HuH-7 (cell line): ENCODE results near the gene MTOR.
"Not testable (repeated sequence)": the region's sequence is repeated elsewhere in the genome, so short reads cannot be mapped to it uniquely, and the experiment has no call there.

ENCODE experiments used
- DNase-seq: peaks from one replicate; pipeline ENCODE4 v3.0.0; 2011; ENCODE audit warnings: low spot score

Gene MTOR

DNA sequence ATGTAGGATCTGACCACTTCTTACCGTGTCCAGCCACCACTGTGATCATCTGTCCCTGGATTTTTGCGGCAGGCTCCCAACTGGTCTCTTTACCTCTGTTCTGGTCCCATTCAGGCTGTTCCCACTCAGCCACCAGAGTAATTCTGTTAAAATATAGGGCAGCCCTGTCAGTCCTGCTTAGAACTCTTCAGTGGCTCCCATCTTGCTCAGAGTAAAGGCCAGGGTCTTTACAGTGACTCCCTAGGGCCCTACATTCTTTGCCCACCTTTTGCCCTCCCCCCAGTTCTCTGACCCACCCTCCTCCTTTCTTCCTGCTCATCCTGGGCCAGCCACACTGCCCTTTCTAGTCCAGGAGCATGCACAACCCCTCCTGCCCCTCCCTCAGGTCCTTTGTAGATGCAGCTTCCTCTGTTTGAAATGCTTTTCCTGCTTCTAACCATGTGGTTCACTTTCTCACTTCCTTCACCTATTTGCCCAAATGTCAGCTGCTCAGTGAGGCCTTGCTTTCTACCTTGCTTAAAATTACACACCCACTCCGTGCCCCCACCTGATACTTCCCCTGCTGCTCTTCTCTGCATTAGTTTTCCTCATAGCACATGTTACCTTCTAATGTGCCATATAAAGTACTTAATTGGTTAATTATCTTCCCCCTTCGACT lies 18.5 kb upstream of the MTOR start:
- no peak for DNase-seq

DNA sequence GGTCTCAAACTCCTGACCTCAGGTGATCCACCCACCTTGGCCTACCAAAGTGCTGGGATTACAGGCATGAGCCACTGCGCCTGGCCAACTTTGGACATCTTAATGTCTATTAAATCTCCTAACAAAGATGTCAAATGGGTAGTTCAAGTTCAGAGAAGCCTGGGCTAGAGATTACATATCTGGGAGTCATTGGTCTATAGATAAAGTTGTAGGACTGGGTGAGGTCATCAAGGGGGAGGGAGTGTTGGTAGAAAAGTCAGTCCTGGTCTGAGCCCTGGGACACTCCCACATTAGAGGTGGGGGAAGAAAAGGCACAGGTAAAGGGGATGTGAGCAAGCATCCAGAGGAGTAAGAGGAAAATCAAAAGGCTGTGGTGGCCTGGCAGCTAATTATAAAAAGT lies 17.3 kb upstream of the MTOR start:
- DNase-seq: no peak

- DNase-seq: no peak
Measured at GRCh38 chr1:11279152-11279551, 16.8 kb upstream of the MTOR start.

DNA sequence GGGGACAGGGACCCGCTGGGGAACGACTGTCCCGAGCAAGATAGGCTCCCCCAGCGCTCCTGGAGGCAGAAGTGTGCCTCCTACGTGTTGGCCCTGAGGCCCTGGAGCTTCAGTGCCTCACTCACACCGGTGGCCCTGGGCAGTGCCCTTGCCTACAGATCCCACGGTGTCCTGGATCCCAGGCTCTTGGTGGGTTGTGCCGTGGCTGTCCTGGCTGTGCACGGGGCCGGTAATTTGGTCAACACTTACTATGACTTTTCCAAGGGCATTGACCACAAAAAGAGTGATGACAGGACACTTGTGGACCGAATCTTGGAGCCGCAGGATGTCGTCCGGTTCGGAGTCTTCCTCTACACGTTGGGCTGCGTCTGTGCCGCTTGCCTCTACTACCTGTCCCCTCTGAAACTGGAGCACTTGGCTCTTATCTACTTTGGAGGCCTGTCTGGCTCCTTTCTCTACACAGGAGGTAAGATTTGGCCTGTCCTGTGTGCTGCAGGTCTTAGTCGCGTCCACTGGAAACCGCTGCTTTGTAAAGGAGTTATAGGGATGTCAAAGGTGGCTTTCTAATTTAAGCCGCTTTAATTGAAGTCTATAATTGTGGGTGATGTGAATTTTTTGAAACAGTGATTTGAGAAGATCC lies 11.4 kb upstream of the MTOR start:
- DNase-seq: no peak

DNA sequence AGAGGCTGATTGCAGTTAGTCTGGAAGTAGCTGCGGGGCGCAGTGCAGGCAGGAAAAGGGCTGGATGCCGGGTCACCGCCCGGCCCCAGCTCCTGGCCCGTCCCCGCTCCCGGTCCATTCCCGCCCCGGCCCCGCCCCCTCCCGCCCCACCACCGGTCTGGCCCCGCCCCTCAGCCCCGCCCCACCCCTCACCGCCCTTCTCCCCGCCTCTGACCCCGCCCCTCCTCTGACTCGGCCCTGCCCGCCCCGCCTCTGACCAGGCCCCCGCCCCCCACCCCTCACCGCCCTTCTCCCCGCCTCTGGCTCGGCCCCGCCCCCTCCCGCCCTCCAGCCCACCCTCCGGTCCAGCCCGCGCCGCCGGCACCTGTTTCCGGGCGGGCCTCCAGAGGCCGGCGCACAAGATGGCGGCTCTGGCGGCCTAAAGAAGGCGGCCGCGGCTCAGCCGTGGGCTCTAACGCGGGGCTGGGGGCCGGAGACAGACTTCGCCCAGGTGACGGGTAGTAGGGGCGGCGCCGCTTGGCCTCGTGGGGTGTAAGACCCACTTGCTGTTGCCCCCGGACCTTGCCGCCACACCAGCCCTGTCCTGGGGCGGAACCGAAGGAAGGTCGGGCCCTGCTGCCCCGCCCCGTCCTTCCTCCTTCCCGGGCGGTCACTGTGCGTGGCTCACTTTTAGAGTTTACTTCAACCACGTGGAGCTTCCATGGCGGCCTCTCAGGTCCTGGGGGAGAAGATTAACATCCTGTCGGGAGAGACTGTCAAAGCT lies 10.7 kb upstream of the MTOR start, which contains the start of gene UBIAD1:
Gene UBIAD1 (plus strand): TSS at position 367 of the 763 bp plus-strand sequence. CDS start 334 bp downstream, at position 701.
- DNase-seq: peak; percentile 76

GRCh38 chr1:11272544-11272831 lies 10.1 kb upstream of the MTOR start:
- DNase-seq: no peak

DNA sequence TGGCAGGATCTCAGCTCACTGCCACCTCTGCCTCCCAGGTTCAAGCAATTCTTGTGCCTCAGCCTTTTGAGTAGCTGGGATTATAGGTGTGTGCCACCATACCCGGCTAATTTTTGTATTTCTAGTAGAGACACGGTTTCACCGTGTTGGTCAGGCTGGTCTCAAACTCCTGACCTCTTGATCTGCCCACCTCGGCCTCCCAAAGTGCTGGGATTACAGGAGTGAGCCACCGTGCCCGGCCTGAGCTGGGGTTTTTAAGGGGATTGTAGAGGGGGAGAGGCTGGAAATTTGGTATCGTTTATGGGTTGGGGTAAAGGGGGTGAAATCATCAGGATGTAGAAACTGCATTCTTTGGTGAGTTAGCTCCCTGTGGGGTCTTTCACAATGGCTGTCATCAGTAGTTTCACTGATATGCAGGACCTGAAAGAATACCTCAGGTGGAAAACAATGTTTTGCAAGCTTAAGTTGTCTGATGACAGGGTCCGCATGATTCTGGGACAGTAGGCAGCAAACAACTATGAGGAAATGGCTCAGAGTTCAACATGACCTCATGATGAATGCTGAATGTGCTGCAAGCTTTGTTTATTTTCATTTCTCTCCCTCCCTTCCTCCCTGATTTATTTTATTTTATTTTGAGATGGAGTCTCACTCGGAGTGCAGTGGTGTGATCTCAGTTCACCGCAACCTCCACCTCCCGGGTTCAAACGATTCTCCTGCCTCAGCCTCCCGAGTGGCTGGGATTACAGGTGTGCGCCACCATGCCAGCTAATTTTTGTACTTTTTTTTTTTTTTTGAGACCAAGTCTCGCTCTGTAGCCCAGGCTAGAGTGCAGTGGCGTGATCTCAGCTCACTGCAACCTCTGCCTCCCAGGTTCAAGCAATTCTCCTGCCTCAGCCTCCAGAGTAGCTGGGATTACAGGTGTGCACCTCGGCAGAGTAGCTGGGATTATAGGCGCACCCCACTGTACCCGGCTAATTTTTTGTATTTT lies 5.3 kb upstream of the MTOR start:
- DNase-seq: not testable (repeated sequence)

DNA sequence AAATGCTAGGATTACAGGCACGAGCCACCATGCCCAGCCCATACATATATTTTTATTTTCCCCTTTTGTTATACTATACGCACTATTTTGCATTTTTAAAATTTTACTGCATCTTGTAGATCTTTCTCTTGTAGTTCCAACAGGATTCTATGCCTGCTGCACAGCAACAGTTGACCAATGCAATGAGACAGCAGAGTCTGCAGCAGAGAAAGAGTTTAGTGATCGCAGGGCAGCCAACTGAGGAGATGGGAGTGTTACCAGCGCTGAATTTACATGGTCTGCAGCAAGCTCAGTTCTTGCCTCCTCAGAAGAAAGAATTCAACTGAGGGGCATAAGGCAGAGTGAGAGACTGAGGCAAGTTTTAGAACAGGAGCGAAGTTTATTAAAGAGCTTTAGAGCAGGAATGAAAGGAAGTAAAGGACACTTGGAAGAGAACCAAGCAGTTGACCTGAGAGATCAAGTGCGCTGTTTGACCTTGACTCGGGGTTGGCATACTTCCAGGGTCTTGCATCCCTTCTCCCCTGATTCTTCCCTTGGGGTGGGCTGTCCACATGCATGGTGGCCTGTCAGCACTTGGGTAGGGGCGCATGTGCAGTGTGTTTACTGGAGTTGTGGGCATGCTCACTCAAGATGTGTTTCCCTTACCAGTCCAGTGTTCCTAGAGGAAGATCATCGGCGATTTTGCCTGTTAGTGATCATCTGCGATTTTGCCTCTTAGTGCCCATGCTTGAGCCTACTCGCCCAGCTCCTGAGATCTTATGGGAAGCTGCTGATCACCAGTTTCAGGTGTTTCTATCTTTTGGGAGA lies 4.1 kb upstream of the MTOR start:
- DNase-seq: no peak

- no peak for DNase-seq
Measured at GRCh38 chr1:11256299-11256698, 6.1 kb downstream of the MTOR start.

- no peak for DNase-seq
Measured at GRCh38 chr1:11253226-11253625, 9.1 kb downstream of the MTOR start.

DNA sequence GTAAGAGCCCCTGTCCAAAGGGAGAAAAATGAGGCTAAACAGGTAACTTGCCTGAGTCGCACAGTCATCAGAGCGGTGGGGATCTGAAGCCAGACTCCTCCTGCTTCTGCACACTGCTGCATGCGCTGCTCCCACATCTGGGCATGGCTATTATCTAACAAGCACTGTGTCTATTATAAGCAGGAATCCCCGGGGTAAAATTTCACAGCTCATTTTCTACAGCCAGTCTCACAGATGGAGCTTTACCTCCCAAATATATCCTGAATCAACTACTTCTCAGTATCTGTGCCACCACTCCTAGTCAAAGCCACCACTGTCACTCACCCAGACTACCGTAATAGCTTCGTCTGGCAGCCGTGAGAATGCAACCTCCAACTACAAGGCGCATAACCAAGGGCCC lies 9.8 kb downstream of the MTOR start:
- DNase-seq: no peak

DNA sequence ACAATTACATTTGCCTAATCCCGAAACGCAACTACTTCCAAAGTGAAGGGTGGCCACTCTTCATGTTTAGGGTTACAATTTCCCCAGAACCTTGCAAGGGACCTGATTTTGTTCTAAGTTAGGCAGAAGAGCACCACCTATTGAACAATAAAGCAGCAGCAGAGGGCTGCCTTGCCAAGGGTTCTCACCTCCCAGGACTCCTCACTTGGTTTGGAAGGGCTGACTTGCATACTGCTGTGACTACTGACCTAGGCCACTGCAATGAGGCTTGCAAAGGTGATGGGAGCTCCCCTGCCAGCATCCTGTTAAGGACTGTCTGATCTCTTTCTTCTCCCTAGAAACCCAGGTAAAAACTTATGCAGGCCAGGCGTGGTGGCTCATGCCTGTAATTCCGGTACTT lies 14.2 kb downstream of the MTOR start:
- no peak for DNase-seq

GRCh38 chr1:11245904-11246719 lies 16.2 kb downstream of the MTOR start:
- DNase-seq: no peak

DNA sequence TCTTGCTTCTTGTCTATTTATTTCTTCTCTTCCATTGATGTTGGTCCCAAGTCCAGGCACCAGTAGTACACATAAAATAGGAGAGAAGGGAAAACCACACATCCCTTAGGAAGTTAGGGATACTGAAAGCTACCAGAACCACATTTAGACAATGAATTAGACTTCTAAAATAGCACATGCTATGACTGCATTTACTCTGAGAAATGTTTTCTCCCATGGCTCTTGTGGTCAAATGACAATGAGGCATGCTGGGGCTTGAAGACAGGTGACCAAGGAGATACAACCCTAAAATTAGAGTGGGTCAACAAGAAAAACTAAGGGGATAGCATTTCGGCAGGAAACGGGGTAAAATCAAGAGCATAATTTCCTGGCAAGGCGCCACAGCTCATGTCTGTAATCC lies 17.1 kb downstream of the MTOR start:
- DNase-seq: no peak

DNA sequence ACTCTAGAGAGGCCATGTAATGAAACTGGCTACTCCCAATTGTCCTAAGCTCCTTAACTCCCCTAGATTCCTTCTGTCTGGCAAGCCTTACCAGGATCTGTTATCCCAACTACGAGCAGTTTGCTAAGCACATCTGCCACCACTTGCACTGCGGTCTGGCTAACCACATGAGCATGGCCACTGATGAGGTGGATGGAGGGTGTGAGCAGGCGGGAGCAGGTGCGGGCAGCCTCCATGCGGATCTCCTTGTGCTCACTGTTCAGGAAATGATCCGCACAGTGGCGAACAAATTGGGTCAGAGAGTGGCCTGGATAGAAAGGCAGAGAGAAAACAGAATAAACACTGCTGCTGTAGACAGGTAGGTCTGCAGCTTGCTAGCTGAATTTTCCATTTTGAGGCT lies 24.0 kb downstream of the MTOR start:
- DNase-seq: no peak

GRCh38 chr1:11237356-11237755 lies 25.0 kb downstream of the MTOR start:
- no peak for DNase-seq

- DNase-seq: no peak
Measured at GRCh38 chr1:11233208-11233607, 29.1 kb downstream of the MTOR start.

DNA sequence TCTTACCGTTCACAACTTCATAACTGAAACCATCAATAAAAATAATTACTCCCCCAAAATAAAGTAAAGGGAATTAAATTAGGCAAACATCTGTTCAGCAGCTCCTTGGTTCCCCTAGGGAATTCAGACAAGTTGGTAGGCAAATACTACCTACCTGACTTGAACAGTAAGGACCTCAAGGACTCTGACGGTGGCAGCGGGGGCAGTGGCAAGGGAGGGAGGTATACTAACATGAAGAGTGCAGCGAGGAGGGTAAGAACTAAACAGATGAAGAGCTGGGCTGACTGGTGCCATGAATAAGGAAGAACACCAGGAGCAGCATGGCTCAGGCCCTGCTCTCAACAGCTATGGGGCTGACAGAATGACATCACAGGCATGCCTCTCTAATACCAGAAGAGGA lies 33.1 kb downstream of the MTOR start:
- DNase-seq: no peak

- DNase-seq: no peak
Measured at GRCh38 chr1:11227106-11228077, 35.0 kb downstream of the MTOR start.
